WTC11 (cell line): Measurements from ENCODE around the gene ZNF500. TPM values are rescaled to one million over a fixed set of nuclear protein-coding genes. Genes with fewer than 3 reads are reported as not detected.

Experiments
- ATAC-seq: fragments of 200-7000 bp; cut with Tn5 transposase; 2 replicates; pipeline ENCODE4 v1.10.0; 2021; ENCODE audit warnings: mild to moderate bottlenecking, moderate library complexity
- CTCF ChIA-PET: fragments of 300-600 bp; sonication (Branson Sonifier 250); formaldehyde crosslinking; loops from one replicate; lab custom pipeline; 2021; ENCODE audit warnings: antibody characterized with exemption; lab: Charles Lee
- POLR2A ChIA-PET: fragments of 350-600 bp; sonication (Branson Sonifier 250); formaldehyde crosslinking; loops from one replicate; lab custom pipeline; 2021; ENCODE audit warnings: antibody characterized with exemption; lab: Charles Lee
- DNase-seq: peaks from one replicate; pipeline ENCODE4 v3.0.0; 2021; ENCODE audit warnings: low spot score
- H3K27ac Mint-ChIP-seq: 2 replicates; pipeline ENCODE4 v1.8.0; 2021; ENCODE audit warnings: mixed read lengths
- H3K27me3 Mint-ChIP-seq: 2 replicates; pipeline ENCODE4 v1.8.0; 2021; ENCODE audit warnings: low read depth, mild to moderate bottlenecking, moderate library complexity, mixed read lengths
- H3K36me3 Mint-ChIP-seq: 2 replicates; pipeline ENCODE4 v1.8.0; 2021; ENCODE audit warnings: mixed read lengths
- H3K4me1 Mint-ChIP-seq: 2 replicates; pipeline ENCODE4 v1.8.0; 2022; ENCODE audit warnings: mixed read lengths
- H3K4me3 Mint-ChIP-seq: 2 replicates; pipeline ENCODE4 v1.8.0; 2021; ENCODE audit warnings: mild to moderate bottlenecking, moderate library complexity, mixed read lengths
- H3K9me3 Mint-ChIP-seq: 2 replicates; pipeline ENCODE4 v1.8.0; 2021; ENCODE audit warnings: mixed read lengths
- ESRRA ChIP-seq: sonication (generic); formaldehyde crosslinking; IDR thresholded peaks from 2 replicates; pipeline ENCODE4 v1.8.1; 2022; ENCODE audit warnings: mild to moderate bottlenecking, missing genetic modification reagents, borderline replicate concordance
- FOXJ3 ChIP-seq: sonication (generic); formaldehyde crosslinking; IDR thresholded peaks from 2 replicates; pipeline ENCODE4 v1.9.0; 2021; ENCODE audit warnings: missing genetic modification reagents, mild to moderate bottlenecking, borderline replicate concordance
- FOXK1 ChIP-seq: sonication (generic); formaldehyde crosslinking; IDR thresholded peaks from 2 replicates; pipeline ENCODE4 v1.8.0; 2022; ENCODE audit warnings: mild to moderate bottlenecking, moderate library complexity, missing genetic modification reagents
- GABPB1 ChIP-seq: sonication (generic); formaldehyde crosslinking; IDR thresholded peaks from 2 replicates; pipeline ENCODE4 v1.8.1; 2023; ENCODE audit warnings: mild to moderate bottlenecking, missing genetic modification reagents
- GTF2I ChIP-seq: fragments of 250-450 bp; sonication (Bioruptor Pico); conservative IDR thresholded peaks from 2 replicates; pipeline ENCODE4 v1.4.0; 2021; ENCODE audit warnings: mild to moderate bottlenecking
- MXD4 ChIP-seq: fragments of 250-450 bp; sonication (Bioruptor Pico); IDR thresholded peaks from 2 replicates; pipeline ENCODE4 v1.8.0; 2021; ENCODE audit warnings: mild to moderate bottlenecking, moderate library complexity, borderline replicate concordance
- OVOL2 ChIP-seq: fragments of 250-450 bp; sonication (Bioruptor Pico); IDR thresholded peaks from 2 replicates; pipeline ENCODE4 v1.9.0; 2021; ENCODE audit warnings: mild to moderate bottlenecking, borderline replicate concordance
- SP1 ChIP-seq: sonication (generic); formaldehyde crosslinking; conservative IDR thresholded peaks from 2 replicates; pipeline ENCODE4 v1.8.1; 2022; ENCODE audit warnings: missing genetic modification reagents
- TCF7 ChIP-seq: sonication (generic); formaldehyde crosslinking; IDR thresholded peaks from 2 replicates; pipeline ENCODE4 v1.8.0; 2022; ENCODE audit warnings: mild to moderate bottlenecking, low read depth, missing genetic modification reagents, moderate library complexity
- TEAD1 ChIP-seq: sonication (generic); formaldehyde crosslinking; IDR thresholded peaks from 2 replicates; pipeline ENCODE4 v1.8.0; 2022; ENCODE audit warnings: mild to moderate bottlenecking, missing genetic modification reagents
- ZNF138 ChIP-seq: sonication (generic); formaldehyde crosslinking; conservative IDR thresholded peaks from 2 replicates; pipeline ENCODE4 v1.8.1; 2022; ENCODE audit warnings: mild to moderate bottlenecking, moderate library complexity, missing genetic modification reagents
- ZNF219 ChIP-seq: sonication (generic); formaldehyde crosslinking; IDR thresholded peaks from 2 replicates; pipeline ENCODE4 v1.8.0; 2023; ENCODE audit warnings: missing genetic modification reagents, mild to moderate bottlenecking, borderline replicate concordance
- ZNF232 ChIP-seq: sonication (generic); formaldehyde crosslinking; IDR thresholded peaks from 2 replicates; pipeline ENCODE4 v1.8.0; 2022; ENCODE audit warnings: mild to moderate bottlenecking, missing genetic modification reagents
- total RNA-seq: library from RNA; stranded (reverse); gene quantifications from 3 replicates; pipeline ENCODE4 v1.2.3, GENCODE V29; 2021
- TF ChIP-seq, protein P1 (sequence below): fragments of 250-450 bp; sonication (Bioruptor Pico); IDR thresholded peaks from 2 replicates; pipeline ENCODE4 v1.8.0; 2021; ENCODE audit warnings: mild to moderate bottlenecking
- TF ChIP-seq, protein P2 (sequence below): sonication (generic); formaldehyde crosslinking; IDR thresholded peaks from 2 replicates; pipeline ENCODE4 v1.8.1; 2023; ENCODE audit warnings: mild to moderate bottlenecking, missing genetic modification reagents, moderate library complexity
- TF ChIP-seq, protein P3 (sequence below): sonication (generic); formaldehyde crosslinking; IDR thresholded peaks from 2 replicates; pipeline ENCODE4 v1.8.0; 2023; ENCODE audit warnings: missing genetic modification reagents
- TF ChIP-seq, protein P4 (sequence below): sonication (generic); formaldehyde crosslinking; IDR thresholded peaks from 2 replicates; pipeline ENCODE4 v1.8.0; 2023; ENCODE audit warnings: missing genetic modification reagents, mild to moderate bottlenecking, borderline replicate concordance
- TF ChIP-seq, protein P5 (sequence below): sonication (generic); formaldehyde crosslinking; IDR thresholded peaks from 2 replicates; pipeline ENCODE4 v1.8.0; 2022; ENCODE audit warnings: mild to moderate bottlenecking, missing genetic modification reagents
- TF ChIP-seq, protein P6 (sequence below): sonication (generic); formaldehyde crosslinking; IDR thresholded peaks from 2 replicates; pipeline ENCODE4 v1.8.0; 2022; ENCODE audit warnings: mild to moderate bottlenecking, missing genetic modification reagents
- TF ChIP-seq, protein P7 (sequence below): fragments of 250-450 bp; sonication (Bioruptor Pico); IDR thresholded peaks from 2 replicates; pipeline ENCODE4 v1.9.0; 2021; ENCODE audit warnings: moderate library complexity, mild to moderate bottlenecking, inconsistent platforms, borderline replicate concordance

Gene ZNF500
- total RNA-seq, 1 experiment from 2014 or later: 19.9 TPM

DNA sequence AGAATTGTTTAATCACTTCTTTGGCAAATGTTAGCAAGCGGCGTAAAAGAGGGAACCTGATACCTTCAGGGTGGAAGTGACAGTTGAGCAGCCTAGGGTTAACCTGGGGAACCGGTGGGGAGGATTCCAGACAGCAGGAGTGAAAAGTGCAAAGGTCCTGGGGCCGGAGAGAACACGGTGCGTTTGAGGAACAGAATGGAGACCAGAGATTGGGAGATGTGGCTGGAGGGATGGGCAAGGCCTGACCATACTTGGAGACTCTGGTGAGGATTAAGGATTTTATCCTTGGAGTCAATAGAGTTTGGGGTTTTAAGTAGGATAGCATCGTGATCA, 2.3 kb upstream of the ZNF500 start (continued):
- TF ChIP-seq, protein P1, sequence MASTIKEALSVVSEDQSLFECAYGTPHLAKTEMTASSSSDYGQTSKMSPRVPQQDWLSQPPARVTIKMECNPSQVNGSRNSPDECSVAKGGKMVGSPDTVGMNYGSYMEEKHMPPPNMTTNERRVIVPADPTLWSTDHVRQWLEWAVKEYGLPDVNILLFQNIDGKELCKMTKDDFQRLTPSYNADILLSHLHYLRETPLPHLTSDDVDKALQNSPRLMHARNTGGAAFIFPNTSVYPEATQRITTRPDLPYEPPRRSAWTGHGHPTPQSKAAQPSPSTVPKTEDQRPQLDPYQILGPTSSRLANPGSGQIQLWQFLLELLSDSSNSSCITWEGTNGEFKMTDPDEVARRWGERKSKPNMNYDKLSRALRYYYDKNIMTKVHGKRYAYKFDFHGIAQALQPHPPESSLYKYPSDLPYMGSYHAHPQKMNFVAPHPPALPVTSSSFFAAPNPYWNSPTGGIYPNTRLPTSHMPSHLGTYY (CRISPR knock-in tag): no peak
- no peak for TF ChIP-seq ZNF219 (CRISPR knock-in tag)
- TF ChIP-seq FOXJ3 (CRISPR knock-in tag): no peak
- TF ChIP-seq ZNF232: no peak
- TF ChIP-seq, protein P2, sequence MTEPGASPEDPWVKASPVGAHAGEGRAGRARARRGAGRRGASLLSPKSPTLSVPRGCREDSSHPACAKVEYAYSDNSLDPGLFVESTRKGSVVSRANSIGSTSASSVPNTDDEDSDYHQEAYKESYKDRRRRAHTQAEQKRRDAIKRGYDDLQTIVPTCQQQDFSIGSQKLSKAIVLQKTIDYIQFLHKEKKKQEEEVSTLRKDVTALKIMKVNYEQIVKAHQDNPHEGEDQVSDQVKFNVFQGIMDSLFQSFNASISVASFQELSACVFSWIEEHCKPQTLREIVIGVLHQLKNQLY (CRISPR knock-in tag): no peak
- TF ChIP-seq TCF7 (CRISPR knock-in tag): no peak
- no peak for TF ChIP-seq OVOL2 (CRISPR knock-in tag)
- no peak for TF ChIP-seq FOXK1 (CRISPR knock-in tag)
- no peak for TF ChIP-seq ZNF138 (CRISPR knock-in tag)
- TF ChIP-seq ESRRA (CRISPR knock-in tag): no peak

DNA sequence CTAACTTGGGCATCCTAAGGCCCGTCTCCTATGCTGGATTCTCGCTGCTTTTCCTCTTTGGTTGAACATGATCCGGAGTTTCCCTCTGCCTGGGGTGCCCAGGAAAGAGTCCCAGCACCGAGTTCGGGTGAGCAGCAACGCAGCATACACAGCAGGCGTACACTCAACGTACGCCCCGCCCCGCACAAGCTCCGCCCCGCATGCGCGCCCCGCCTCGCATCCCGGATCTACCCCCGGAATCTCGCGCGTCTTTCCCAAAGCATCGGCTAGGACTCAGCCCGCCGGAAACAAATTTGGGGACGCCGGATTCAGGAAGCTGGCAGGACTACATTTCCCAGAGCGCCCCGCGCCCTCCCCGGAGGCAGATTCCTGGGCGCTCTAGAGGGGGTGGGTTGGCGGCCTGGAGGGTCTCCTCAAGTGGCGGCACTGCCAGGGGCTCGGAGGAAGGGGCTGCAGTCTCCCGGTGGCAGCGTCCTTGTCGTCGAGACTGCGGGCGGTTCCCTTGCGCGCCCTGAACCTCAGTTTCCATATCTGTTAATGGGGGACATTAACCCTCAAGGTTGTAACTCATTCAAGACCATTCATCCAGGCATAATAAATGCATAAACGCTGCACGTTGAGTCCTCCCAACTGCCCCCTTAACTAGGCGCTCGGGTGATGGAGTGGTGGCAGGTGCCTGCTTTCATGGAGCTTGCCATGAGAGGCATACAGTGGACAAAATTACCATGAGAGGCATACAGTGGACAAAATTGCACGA, 1.8 kb upstream of the ZNF500 start:
- Mint-ChIP-seq H3K27ac (peak overlapping the region; percentile 99), H3K9me3 (no peaks in the 10 kb centered on the region), H3K4me3 (peak overlapping the region; percentile 86), H3K4me1 (peaks cover 17% of the 10 kb centered on the region)
- peak; percentile 82 for ATAC-seq
- TF ChIP-seq SP1 (CRISPR knock-in tag) (peak; percentile 82), GTF2I (CRISPR knock-in tag) (peak; percentile 95), GABPB1 (CRISPR knock-in tag) (peak; percentile 30; the same call in 1 of the 2 replicates), ESRRA (CRISPR knock-in tag) (no peak), TEAD1 (CRISPR knock-in tag) (peak; percentile 76; the same call in 1 of the 2 replicates), FOXK1 (CRISPR knock-in tag) (peak; percentile 62; the same call in 1 of the 2 replicates), MXD4 (no peak)
- TF ChIP-seq, protein P3, sequence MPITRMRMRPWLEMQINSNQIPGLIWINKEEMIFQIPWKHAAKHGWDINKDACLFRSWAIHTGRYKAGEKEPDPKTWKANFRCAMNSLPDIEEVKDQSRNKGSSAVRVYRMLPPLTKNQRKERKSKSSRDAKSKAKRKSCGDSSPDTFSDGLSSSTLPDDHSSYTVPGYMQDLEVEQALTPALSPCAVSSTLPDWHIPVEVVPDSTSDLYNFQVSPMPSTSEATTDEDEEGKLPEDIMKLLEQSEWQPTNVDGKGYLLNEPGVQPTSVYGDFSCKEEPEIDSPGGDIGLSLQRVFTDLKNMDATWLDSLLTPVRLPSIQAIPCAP (CRISPR knock-in tag): no peak
- TF ChIP-seq, protein P4, sequence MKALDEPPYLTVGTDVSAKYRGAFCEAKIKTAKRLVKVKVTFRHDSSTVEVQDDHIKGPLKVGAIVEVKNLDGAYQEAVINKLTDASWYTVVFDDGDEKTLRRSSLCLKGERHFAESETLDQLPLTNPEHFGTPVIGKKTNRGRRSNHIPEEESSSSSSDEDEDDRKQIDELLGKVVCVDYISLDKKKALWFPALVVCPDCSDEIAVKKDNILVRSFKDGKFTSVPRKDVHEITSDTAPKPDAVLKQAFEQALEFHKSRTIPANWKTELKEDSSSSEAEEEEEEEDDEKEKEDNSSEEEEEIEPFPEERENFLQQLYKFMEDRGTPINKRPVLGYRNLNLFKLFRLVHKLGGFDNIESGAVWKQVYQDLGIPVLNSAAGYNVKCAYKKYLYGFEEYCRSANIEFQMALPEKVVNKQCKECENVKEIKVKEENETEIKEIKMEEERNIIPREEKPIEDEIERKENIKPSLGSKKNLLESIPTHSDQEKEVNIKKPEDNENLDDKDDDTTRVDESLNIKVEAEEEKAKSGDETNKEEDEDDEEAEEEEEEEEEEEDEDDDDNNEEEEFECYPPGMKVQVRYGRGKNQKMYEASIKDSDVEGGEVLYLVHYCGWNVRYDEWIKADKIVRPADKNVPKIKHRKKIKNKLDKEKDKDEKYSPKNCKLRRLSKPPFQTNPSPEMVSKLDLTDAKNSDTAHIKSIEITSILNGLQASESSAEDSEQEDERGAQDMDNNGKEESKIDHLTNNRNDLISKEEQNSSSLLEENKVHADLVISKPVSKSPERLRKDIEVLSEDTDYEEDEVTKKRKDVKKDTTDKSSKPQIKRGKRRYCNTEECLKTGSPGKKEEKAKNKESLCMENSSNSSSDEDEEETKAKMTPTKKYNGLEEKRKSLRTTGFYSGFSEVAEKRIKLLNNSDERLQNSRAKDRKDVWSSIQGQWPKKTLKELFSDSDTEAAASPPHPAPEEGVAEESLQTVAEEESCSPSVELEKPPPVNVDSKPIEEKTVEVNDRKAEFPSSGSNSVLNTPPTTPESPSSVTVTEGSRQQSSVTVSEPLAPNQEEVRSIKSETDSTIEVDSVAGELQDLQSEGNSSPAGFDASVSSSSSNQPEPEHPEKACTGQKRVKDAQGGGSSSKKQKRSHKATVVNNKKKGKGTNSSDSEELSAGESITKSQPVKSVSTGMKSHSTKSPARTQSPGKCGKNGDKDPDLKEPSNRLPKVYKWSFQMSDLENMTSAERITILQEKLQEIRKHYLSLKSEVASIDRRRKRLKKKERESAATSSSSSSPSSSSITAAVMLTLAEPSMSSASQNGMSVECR (CRISPR knock-in tag): peak; percentile 60; the same call in 1 of the 2 replicates
- TF ChIP-seq, protein P5, sequence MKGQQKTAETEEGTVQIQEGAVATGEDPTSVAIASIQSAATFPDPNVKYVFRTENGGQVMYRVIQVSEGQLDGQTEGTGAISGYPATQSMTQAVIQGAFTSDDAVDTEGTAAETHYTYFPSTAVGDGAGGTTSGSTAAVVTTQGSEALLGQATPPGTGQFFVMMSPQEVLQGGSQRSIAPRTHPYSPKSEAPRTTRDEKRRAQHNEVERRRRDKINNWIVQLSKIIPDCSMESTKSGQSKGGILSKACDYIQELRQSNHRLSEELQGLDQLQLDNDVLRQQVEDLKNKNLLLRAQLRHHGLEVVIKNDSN (CRISPR knock-in tag): peak; percentile 48; the same call in 1 of the 2 replicates
- TF ChIP-seq, protein P6, sequence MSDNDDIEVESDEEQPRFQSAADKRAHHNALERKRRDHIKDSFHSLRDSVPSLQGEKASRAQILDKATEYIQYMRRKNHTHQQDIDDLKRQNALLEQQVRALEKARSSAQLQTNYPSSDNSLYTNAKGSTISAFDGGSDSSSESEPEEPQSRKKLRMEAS (CRISPR knock-in tag): no peak; the same call in none of the 2 replicates
- TF ChIP-seq, protein P7, sequence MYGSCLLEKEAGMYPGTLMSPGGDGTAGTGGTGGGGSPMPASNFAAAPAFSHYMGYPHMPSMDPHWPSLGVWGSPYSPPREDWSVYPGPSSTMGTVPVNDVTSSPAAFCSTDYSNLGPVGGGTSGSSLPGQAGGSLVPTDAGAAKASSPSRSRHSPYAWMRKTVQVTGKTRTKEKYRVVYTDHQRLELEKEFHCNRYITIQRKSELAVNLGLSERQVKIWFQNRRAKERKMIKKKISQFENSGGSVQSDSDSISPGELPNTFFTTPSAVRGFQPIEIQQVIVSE (CRISPR knock-in tag): no peak
- TF ChIP-seq, all 79 proteins: peak for 7
- CTCF ChIA-PET: interaction anchor here (0.7 to 1.5 kb wide), 9 partner anchors 8 to 272 kb away, joined by 3 to 7 read pairs (median 3); partner anchors contain the start of genes ANKS3, DNAAF8, ROGDI and SEPTIN12
- DNase-seq: peak; percentile 99
- POLR2A ChIA-PET: interaction anchor here (1.4 to 3.1 kb wide), 2 partner anchors 34 kb away, joined by 7 to 16 read pairs; partner anchors contain the start of genes ANKS3, DNAAF8 and ROGDI
- no peaks in the 10 kb centered on the region for H3K27me3 Mint-ChIP-seq
- no peaks in the 10 kb centered on the region; the same call in 1 of the 2 replicates for H3K36me3 Mint-ChIP-seq
